PC-9 (cell line): ENCODE measurements around the gene PLPP3. TPM values are rescaled to one million over a fixed set of nuclear protein-coding genes. Genes with fewer than 3 reads are reported as not detected.

Source experiments
- BruUV-seq: library from RNA; stranded (reverse); fragments of 400-500 nt; replicated peaks from 2 replicates; lab custom pipeline; 2021; lab: Mats Ljungman, UMichigan
- CTCF ChIA-PET: fragments of 300-600 bp; sonication (Branson Sonifier 250); formaldehyde crosslinking; loops from one replicate; lab custom pipeline; 2022; ENCODE audit warnings: antibody characterized with exemption; lab: Charles Lee
- POLR2A ChIA-PET: fragments of 300-600 bp; sonication (Branson Sonifier 250); formaldehyde crosslinking; loops from one replicate; lab custom pipeline; 2022; ENCODE audit warnings: antibody characterized with exemption; ENCODE audit not compliant: unreplicated experiment; lab: Charles Lee
- DNase-seq, 2 experiments: peaks; one replicate each; pipeline versions ENCODE4 v3.0.0 to v3.0.0-alpha.2; 2015 to 2022; ENCODE audit warnings: mixed read lengths in 1 of 2
- H2AFZ ChIP-seq: fragments of 200-600 bp; sonication (generic); 2 replicates; pipeline ENCODE4 v1.8.1; 2017; ENCODE audit warnings: antibody characterized with exemption
- H3F3A ChIP-seq: fragments of 200-600 bp; sonication (generic); 2 replicates; pipeline ENCODE4 v1.8.1; 2017; ENCODE audit warnings: antibody characterized with exemption, mild to moderate bottlenecking, low read depth; ENCODE audit not compliant: insufficient read depth
- H3K27ac ChIP-seq: fragments of 200-600 bp; sonication (generic); 2 replicates; pipeline ENCODE4 v1.6.1; 2016; ENCODE audit warnings: mixed run types
- H3K27me3 ChIP-seq: fragments of 200-600 bp; sonication (generic); 2 replicates; pipeline ENCODE4 v1.6.1; 2016; ENCODE audit warnings: low read depth, mixed run types; ENCODE audit not compliant: insufficient read depth
- H3K36me3 ChIP-seq: fragments of 200-600 bp; sonication (generic); 2 replicates; pipeline ENCODE4 v1.6.1; 2016; ENCODE audit warnings: low read depth, mixed run types
- H3K4me1 ChIP-seq: fragments of 200-600 bp; sonication (generic); replicated peaks from 2 replicates; pipeline ENCODE4 v1.6.1; 2016; ENCODE audit warnings: mixed run types; ENCODE audit not compliant: insufficient read depth
- H3K4me2 ChIP-seq: fragments of 200-600 bp; sonication (generic); 2 replicates; pipeline ENCODE4 v1.6.1; 2017; ENCODE audit warnings: mixed run types
- H3K4me3 ChIP-seq: fragments of 200-600 bp; sonication (generic); 2 replicates; pipeline ENCODE4 v1.6.1; 2016; ENCODE audit warnings: mixed run types
- H3K79me2 ChIP-seq: fragments of 200-600 bp; sonication (generic); 2 replicates; pipeline ENCODE4 v1.6.1; 2017; ENCODE audit warnings: low read depth, mixed run types
- H3K9me2 ChIP-seq: fragments of 200-600 bp; sonication (generic); 2 replicates; pipeline ENCODE4 v1.8.1; 2017; ENCODE audit warnings: mild to moderate bottlenecking; ENCODE audit not compliant: insufficient read depth
- H3K9me3 ChIP-seq: fragments of 200-600 bp; sonication (generic); 2 replicates; pipeline ENCODE4 v1.8.1; 2016; ENCODE audit warnings: low read depth; ENCODE audit not compliant: insufficient read depth
- H4K20me1 ChIP-seq: fragments of 200-600 bp; sonication (generic); 2 replicates; pipeline ENCODE4 v1.8.1; 2017; ENCODE audit not compliant: insufficient read depth
- CTCF ChIP-seq: fragments of 200-600 bp; sonication (generic); conservative IDR thresholded peaks from 2 replicates; pipeline ENCODE4 v1.6.1; 2017; ENCODE audit warnings: mixed run types, antibody characterized with exemption, mild to moderate bottlenecking, moderate library complexity
- EZH2 ChIP-seq: fragments of 200-600 bp; sonication (generic); IDR thresholded peaks from 2 replicates; pipeline ENCODE4 v1.8.0; 2017; ENCODE audit warnings: antibody characterized with exemption, low read depth
- intact Hi-C: fragments of 100-400 bp; cut with micrococcal nuclease; formaldehyde crosslinking; loops from one replicate; pipeline ENCODE4 v1.10.0; 2022; ENCODE audit not compliant: unreplicated experiment
- total RNA-seq: library from RNA; stranded (reverse); gene quantifications from 2 replicates; pipeline ENCODE4 v1.2.3, GENCODE V29; 2021

PLPP3 gene
- total RNA-seq, 1 experiment from 2014 or later, result 22.4 TPM

DNA sequence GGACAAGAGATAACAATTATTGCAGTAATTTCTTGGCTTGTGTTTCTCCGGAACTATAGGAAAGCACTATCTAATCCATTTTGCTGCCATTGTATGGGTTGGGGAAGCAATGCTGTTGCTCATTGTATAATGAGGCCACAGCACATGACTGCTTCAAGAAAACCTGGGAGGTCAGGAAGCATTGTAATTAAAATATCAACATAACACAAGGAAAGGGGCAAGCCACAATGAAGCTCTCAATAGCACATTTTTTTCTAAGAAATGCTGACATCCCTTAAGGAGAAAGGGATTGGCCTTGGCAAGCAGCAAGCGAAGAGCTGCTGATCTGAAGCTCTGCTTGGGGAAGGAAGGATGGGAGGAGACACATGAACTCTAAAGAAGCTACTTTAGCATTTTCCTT is 44.0 kb downstream of the PLPP3 start:
- ChIA-PET POLR2A (no interaction called here), CTCF (no interaction called here)
- Histone ChIP-seq H3K9me3 (no peaks in the 10 kb centered on the region), H3K4me2 (no peak overlapping the region), H4K20me1 (peaks cover 5% of the 10 kb centered on the region; the same call in 1 of the 2 replicates), H3K9me2 (no peaks in the 10 kb centered on the region), H3F3A (no peaks in the 10 kb centered on the region), H3K27ac (no peak overlapping the region), H3K36me3 (peaks cover 15% of the 10 kb centered on the region; the same call in 1 of the 2 replicates), H3K4me3 (no peak overlapping the region), H3K79me2 (peaks cover 59% of the 10 kb centered on the region), H3K4me1 (no peaks in the 10 kb centered on the region), H3K27me3 (no peaks in the 10 kb centered on the region), H2AFZ (no peak overlapping the region)
- TF ChIP-seq CTCF (no peak), EZH2 (no peak)
- no TSS peak for BruUV-seq
- intact Hi-C loops, result no loop called here
- no peak for DNase-seq

DNA sequence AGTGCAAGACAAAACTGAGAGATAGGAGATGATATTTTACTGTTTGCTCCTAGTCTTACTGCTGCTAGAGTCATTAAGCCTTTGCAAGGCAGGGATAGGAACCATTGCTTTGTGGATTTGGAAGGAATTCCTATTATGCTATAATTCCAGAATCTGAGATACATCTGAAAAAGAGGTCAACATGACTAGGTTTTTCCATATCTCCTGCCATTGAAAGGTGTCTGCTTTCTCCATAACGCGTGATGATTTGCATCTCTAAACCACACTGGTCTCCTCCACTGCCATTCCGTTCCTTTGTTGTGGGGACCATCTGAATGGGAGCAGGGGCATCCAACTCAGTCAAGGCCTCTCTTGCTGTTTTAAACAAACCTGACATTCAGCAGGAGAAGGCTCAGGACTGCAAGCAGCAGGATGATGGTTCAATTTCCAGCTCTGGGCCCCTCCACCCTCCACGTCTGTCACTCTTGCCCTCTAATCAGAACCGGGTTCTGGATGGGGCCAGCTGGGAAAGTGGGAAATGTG is 45.2 kb downstream of the PLPP3 start:
- Histone ChIP-seq H4K20me1 (peaks cover 5% of the 10 kb centered on the region; the same call in 1 of the 2 replicates), H3K27ac (no peak overlapping the region), H3K79me2 (peaks cover 56% of the 10 kb centered on the region), H3K9me2 (no peaks in the 10 kb centered on the region), H3K4me2 (no peak overlapping the region), H3K4me3 (no peak overlapping the region), H3K27me3 (no peaks in the 10 kb centered on the region), H3K4me1 (no peaks in the 10 kb centered on the region), H3K36me3 (peaks cover 19% of the 10 kb centered on the region; the same call in 1 of the 2 replicates), H3F3A (no peaks in the 10 kb centered on the region), H3K9me3 (no peaks in the 10 kb centered on the region), H2AFZ (no peak overlapping the region)
- DNase-seq, result no peak
- no TSS peak for BruUV-seq
- intact Hi-C loops, result no loop called here
- CTCF ChIA-PET, result no interaction called here
- TF ChIP-seq CTCF (no peak), EZH2 (no peak)
- POLR2A ChIA-PET, result no interaction called here

- intact Hi-C loops, result no loop called here
- CTCF ChIA-PET, result no interaction called here
- H2AFZ ChIP-seq, result no peak overlapping the region
- H3K27me3 ChIP-seq, result no peaks in the 10 kb centered on the region
- TF ChIP-seq EZH2 (no peak), CTCF (no peak)
- no peaks in the 10 kb centered on the region for H3K9me2 ChIP-seq
- H3F3A ChIP-seq, result no peaks in the 10 kb centered on the region
- no peak overlapping the region for H3K4me2 ChIP-seq
- no TSS peak for BruUV-seq
- peaks cover 5% of the 10 kb centered on the region; the same call in 1 of the 2 replicates for H4K20me1 ChIP-seq
- POLR2A ChIA-PET, result no interaction called here
- DNase-seq, result no peak
- H3K27ac ChIP-seq, result no peak overlapping the region
- no peak overlapping the region for H3K4me3 ChIP-seq
- no peaks in the 10 kb centered on the region for H3K9me3 ChIP-seq
- H3K36me3 ChIP-seq, result peaks cover 19% of the 10 kb centered on the region; the same call in 1 of the 2 replicates
- no peaks in the 10 kb centered on the region for H3K4me1 ChIP-seq
- peaks cover 52% of the 10 kb centered on the region for H3K79me2 ChIP-seq
Measured at GRCh38 chr1:56533621-56534020, 45.7 kb downstream of the PLPP3 start.
